Parathyroid adenoma (tissue), 2 donors: ENCODE measurements around the gene ZNF594.
"Not testable (repeated sequence)": the region's sequence is repeated elsewhere in the genome, so short reads cannot be mapped to it uniquely, and the experiment has no call there.

Experiments
- H2AFZ ChIP-seq: fragments of 300-600 bp; sonication (generic); one replicate; pipeline ENCODE4 v1.7.0; 2017; ENCODE audit warnings: antibody characterized with exemption, mild to moderate bottlenecking
- H3K27ac ChIP-seq: fragments of 300-600 bp; sonication (generic); one replicate; pipeline ENCODE4 v1.7.0; 2017
- H3K27me3 ChIP-seq: fragments of 300-600 bp; sonication (generic); one replicate; pipeline ENCODE4 v1.7.0; 2017; ENCODE audit warnings: low read length; ENCODE audit not compliant: control insufficient read depth, insufficient read depth
- H3K36me3 ChIP-seq: fragments of 300-600 bp; sonication (generic); one replicate; pipeline ENCODE4 v1.7.0; 2017; ENCODE audit warnings: low read length; ENCODE audit not compliant: control insufficient read depth, insufficient read depth
- H3K4me1 ChIP-seq: fragments of 300-600 bp; sonication (generic); one replicate; pipeline ENCODE4 v1.7.0; 2017; ENCODE audit warnings: control low read depth
- H3K4me2 ChIP-seq: fragments of 300-600 bp; sonication (generic); one replicate; pipeline ENCODE4 v1.7.0; 2017; ENCODE audit warnings: low read length
- H3K4me3 ChIP-seq: fragments of 300-600 bp; sonication (generic); one replicate; pipeline ENCODE4 v1.7.0; 2017; ENCODE audit warnings: low read depth, low read length
- H3K79me2 ChIP-seq: fragments of 300-600 bp; sonication (generic); one replicate; pipeline ENCODE4 v1.7.0; 2017; ENCODE audit warnings: control low read depth
- H3K9ac ChIP-seq: fragments of 300-600 bp; sonication (generic); one replicate; pipeline ENCODE4 v1.7.0; 2017; ENCODE audit warnings: mild to moderate bottlenecking
- H3K9me3 ChIP-seq: fragments of 300-600 bp; sonication (generic); one replicate; pipeline ENCODE4 v1.7.0; 2017; ENCODE audit warnings: low read length; ENCODE audit not compliant: control insufficient read depth
- CTCF ChIP-seq: fragments of 300-600 bp; sonication (generic); IDR thresholded peaks from one replicate; pipeline ENCODE4 v1.7.0; 2017; ENCODE audit warnings: antibody characterized with exemption, mild to moderate bottlenecking
- donor health status: primary hyperparathyroidism.

The ZNF594 gene

GRCh38 chr17:5191541-5192417 lies at the start of gene ZNF594:
TSS of gene ZNF594 (minus strand) at chr17:5191868. CDS start at chr17:5184256, 7,612 bp downstream.
- peak within 1 kb of the TSS; percentile 88 for H2AFZ ChIP-seq
- peaks cover 9% of the 10 kb centered on the region for H3K79me2 ChIP-seq
- peak within 1 kb of the TSS; percentile 76 for H3K27ac ChIP-seq
- H3K27me3 ChIP-seq: no peaks in the 10 kb centered on the region
- TF ChIP-seq CTCF: peak; percentile 85
- H3K9me3 ChIP-seq: peaks cover 5% of the 10 kb centered on the region
- peak within 1 kb of the TSS; percentile 42 for H3K9ac ChIP-seq
- no peaks in the 10 kb centered on the region for H3K36me3 ChIP-seq
- peak within 1 kb of the TSS; percentile 91 for H3K4me2 ChIP-seq
- peak within 1 kb of the TSS; percentile 78 for H3K4me3 ChIP-seq
- H3K4me1 ChIP-seq: peaks cover 6% of the 10 kb centered on the region

- not testable (repeated sequence) for H2AFZ ChIP-seq, H3K9ac ChIP-seq, H3K27me3 ChIP-seq, H3K36me3 ChIP-seq, H3K9me3 ChIP-seq, H3K4me3 ChIP-seq, H3K79me2 ChIP-seq, H3K4me2 ChIP-seq, H3K27ac ChIP-seq
- H3K4me1 ChIP-seq: peaks cover 10% of the 10 kb centered on the region
These were observed 48.1 kb upstream of the ZNF594 start for GRCh38 chr17:5239769-5240168.

- TF ChIP-seq CTCF: no peak
- Histone ChIP-seq H2AFZ (no peak overlapping the region), H3K36me3 (no peaks in the 10 kb centered on the region)
These were observed 46.7 kb upstream of the ZNF594 start for GRCh38 chr17:5238333-5238732.

GRCh38 chr17:5237541-5238016 lies 45.9 kb upstream of the ZNF594 start:
- peak; percentile 54 for TF ChIP-seq CTCF
- Histone ChIP-seq H3K4me1 (peaks cover 9% of the 10 kb centered on the region), H3K9me3 (no peaks in the 10 kb centered on the region), H3K79me2 (no peaks in the 10 kb centered on the region), H3K9ac (no peak overlapping the region), H3K27ac (no peak overlapping the region), H3K4me3 (no peak overlapping the region), H3K4me2 (no peak overlapping the region), H2AFZ (no peak overlapping the region), H3K27me3 (no peaks in the 10 kb centered on the region), H3K36me3 (no peaks in the 10 kb centered on the region)

More at GRCh38 chr17:5238333-5238732, 46.7 kb upstream of the ZNF594 start:
- no peak overlapping the region for H3K9ac ChIP-seq
- no peak overlapping the region for H3K4me3 ChIP-seq
- no peaks in the 10 kb centered on the region for H3K9me3 ChIP-seq
- no peaks in the 10 kb centered on the region for H3K27me3 ChIP-seq
- H3K27ac ChIP-seq: no peak overlapping the region
- H3K4me2 ChIP-seq: no peak overlapping the region
- H3K4me1 ChIP-seq: peaks cover 11% of the 10 kb centered on the region
- H3K79me2 ChIP-seq: no peaks in the 10 kb centered on the region

- Histone ChIP-seq H3K4me3 (no peak overlapping the region), H3K27me3 (no peaks in the 10 kb centered on the region), H3K4me2 (no peak overlapping the region), H3K79me2 (no peaks in the 10 kb centered on the region), H3K36me3 (no peaks in the 10 kb centered on the region), H3K4me1 (peaks cover 9% of the 10 kb centered on the region), H3K9me3 (no peaks in the 10 kb centered on the region), H3K9ac (no peak overlapping the region), H3K27ac (no peak overlapping the region), H2AFZ (no peak overlapping the region)
- no peak for TF ChIP-seq CTCF
These were observed 45.4 kb upstream of the ZNF594 start for GRCh38 chr17:5236938-5237540.
